HepG2 (cell line): ENCODE measurements around the gene LYPD6B. TPM values are rescaled to one million over a fixed set of nuclear protein-coding genes. Genes with fewer than 3 reads are reported as not detected.

Experiments used
- ATAC-seq: fragments of 200-7000 bp; cut with Tn5 transposase; 3 replicates; pipeline ENCODE4 v1.9.1; 2020; ENCODE audit warnings: mild to moderate bottlenecking, moderate library complexity
- BruUV-seq: library from RNA; stranded (reverse); fragments of 400-500 nt; replicated peaks from 2 replicates; lab custom pipeline; 2021; lab: Mats Ljungman, UMichigan
- CTCF ChIA-PET: fragments of 300-600 bp; formaldehyde crosslinking; extraction: SDS; loops from one replicate; lab custom pipeline; 2021; ENCODE audit warnings: low total read pairs, inconsistent platforms, low intra/inter-chr PET ratio; lab: Yijun Ruan, JAX
- POLR2A ChIA-PET: fragments of 350-600 bp; sonication (Branson Sonifier 250); formaldehyde crosslinking; loops from one replicate; lab custom pipeline; 2020; ENCODE audit warnings: antibody characterized with exemption, inconsistent platforms; lab: Yijun Ruan, JAX
- DNase-seq: peaks from one replicate; pipeline ENCODE4 v3.0.0-alpha.2; 2015; ENCODE audit warnings: low spot score
- FAIRE-seq: peaks from 3 replicates; lab custom pipeline; 2011; peaks lifted over from hg19 to GRCh38; lab: Jason Lieb, UNC
- H2AFZ ChIP-seq: one replicate; pipeline ENCODE4 v1.6.1; 2011; ENCODE audit warnings: low read length, inconsistent platforms
- H3K27ac ChIP-seq: fragments of 300-600 bp; 3 replicates; pipeline ENCODE4 v1.8.0; 2011; ENCODE audit warnings: mixed run types, mild to moderate bottlenecking, mixed read lengths, low read length, inconsistent platforms; ENCODE audit not compliant: insufficient read depth; ENCODE audit errors: extremely low read length
- H3K27me3 ChIP-seq, 2 experiments: fragments of 200-600 bp in 1 of 2; 2 replicates in 1 of 2; 3 replicates in 1 of 2; pipeline versions ENCODE4 v1.6.0 to v1.8.0; 2011; ENCODE audit warnings: low read length in 2 of 2, mild to moderate bottlenecking in 2 of 2, moderate library complexity in 2 of 2, inconsistent platforms in 1 of 2; ENCODE audit not compliant: insufficient read depth in 2 of 2, control insufficient read depth in 1 of 2
- H3K36me3 ChIP-seq, 2 experiments: fragments of 200-600 bp in 1 of 2; replicated peaks in 1 of 2; 2 replicates in 1 of 2; 3 replicates in 1 of 2; pipeline versions ENCODE4 v1.5.1 to v1.8.0; 2011; ENCODE audit warnings: low read length in 2 of 2, inconsistent platforms in 1 of 2; ENCODE audit not compliant: insufficient read depth in 2 of 2, control insufficient read depth in 1 of 2
- H3K4me1 ChIP-seq: 2 replicates; pipeline ENCODE4 v1.5.1; 2012; ENCODE audit warnings: low read length, inconsistent platforms; ENCODE audit not compliant: insufficient read depth
- H3K4me2 ChIP-seq: 2 replicates; pipeline ENCODE4 v1.6.0; 2011; ENCODE audit warnings: low read depth, low read length, inconsistent platforms
- H3K4me3 ChIP-seq, 3 experiments: fragments of 200-600 bp in 1 of 3; sonication (generic), shearing (Covaris generic) in 1 of 3; replicated peaks in 1 of 3; 2 replicates each; pipeline ENCODE4 v1.5.1; 2011 to 2016; ENCODE audit warnings: low read length in 3 of 3, inconsistent platforms in 2 of 3, low read depth in 2 of 3, mild to moderate bottlenecking in 2 of 3, control low read depth in 1 of 3, mixed read lengths in 1 of 3; ENCODE audit not compliant: insufficient read depth in 1 of 3
- H3K79me2 ChIP-seq: one replicate; pipeline ENCODE4 v1.6.1; 2011; ENCODE audit warnings: low read length, inconsistent platforms; ENCODE audit not compliant: insufficient read depth
- H3K9ac ChIP-seq: 2 replicates; pipeline ENCODE4 v1.6.0; 2011; ENCODE audit warnings: mild to moderate bottlenecking, low read depth, low read length, inconsistent platforms; ENCODE audit not compliant: insufficient read depth
- H3K9me3 ChIP-seq: 2 replicates; pipeline ENCODE4 v1.5.1; 2012; ENCODE audit warnings: mild to moderate bottlenecking, low read length
- H4K20me1 ChIP-seq: 2 replicates; pipeline ENCODE4 v1.6.0; 2011; ENCODE audit warnings: inconsistent platforms, mild to moderate bottlenecking, low read length, moderate library complexity; ENCODE audit not compliant: insufficient read depth
- AGO1 ChIP-seq: fragments of 200-400 bp; formaldehyde crosslinking; IDR thresholded peaks from 2 replicates; pipeline ENCODE4 v1.6.1; 2017; ENCODE audit warnings: mild to moderate bottlenecking, low read depth, low read length, moderate library complexity; ENCODE audit not compliant: poor library complexity, severe bottlenecking
- ARHGAP35 ChIP-seq: sonication (generic); formaldehyde crosslinking; IDR thresholded peaks from 2 replicates; pipeline ENCODE4 v1.9.0; 2022; ENCODE audit warnings: mild to moderate bottlenecking, inconsistent platforms, moderate library complexity, missing genetic modification reagents, borderline replicate concordance
- CBX5 ChIP-seq: sonication (generic); formaldehyde crosslinking; IDR thresholded peaks from 2 replicates; pipeline ENCODE4 v1.4.0; 2020; ENCODE audit warnings: missing genetic modification reagents, borderline replicate concordance
- ETV6 ChIP-seq: sonication (generic); formaldehyde crosslinking; conservative IDR thresholded peaks from 2 replicates; pipeline ENCODE4 v1.4.0; 2020; ENCODE audit warnings: missing genetic modification reagents
- MED8 ChIP-seq: sonication (generic); formaldehyde crosslinking; IDR thresholded peaks from 2 replicates; pipeline ENCODE4 v1.8.1; 2023; ENCODE audit warnings: mild to moderate bottlenecking, missing genetic modification reagents; ENCODE audit not compliant: insufficient replicate concordance
- NFATC3 ChIP-seq: sonication (generic); formaldehyde crosslinking; IDR thresholded peaks from 2 replicates; pipeline ENCODE4 v1.5.1; 2020; ENCODE audit warnings: mild to moderate bottlenecking, missing genetic modification reagents
- SMAD9 ChIP-seq: sonication (generic); formaldehyde crosslinking; IDR thresholded peaks from 2 replicates; pipeline ENCODE4 v1.5.1; 2020; ENCODE audit warnings: mild to moderate bottlenecking, missing genetic modification reagents
- WIZ ChIP-seq: sonication (generic); formaldehyde crosslinking; IDR thresholded peaks from 2 replicates; pipeline ENCODE4 v1.5.1; 2020; ENCODE audit warnings: mild to moderate bottlenecking, missing genetic modification reagents
- ZNF24 ChIP-seq: fragments of 450-650 bp; IDR thresholded peaks from 2 replicates; pipeline ENCODE4 v1.6.1; 2017; ENCODE audit warnings: antibody characterized with exemption, mild to moderate bottlenecking
- ZZZ3 ChIP-seq: sonication (generic); formaldehyde crosslinking; IDR thresholded peaks from 2 replicates; pipeline ENCODE4 v1.4.0; 2020; ENCODE audit warnings: missing genetic modification reagents, mild to moderate bottlenecking, borderline replicate concordance
- WGBS: methylation state at CpG from one replicate; pipeline ENCODE4 v1.1.6; 2017; ENCODE audit warnings: low lambda C conversion rate; 5-methylcytosine and 5-hydroxymethylcytosine counted together
- in situ Hi-C: cut with HindIII; loops from 2 replicates; pipeline ENCODE4 v1.10.0; 2017; ENCODE audit warnings: low pct_unique_long_range_greater_than_20kb; ENCODE audit not compliant: extremely low pct_ligation_motif_present
- intact Hi-C: fragments of 100-400 bp; cut with micrococcal nuclease; formaldehyde crosslinking; loops from one replicate; pipeline ENCODE4 v1.10.0; 2022; ENCODE audit not compliant: unreplicated experiment
- polyA plus RNA-seq, 8 experiments: library from polyadenylated mRNA; depleted of rRNA in 3 of 8; stranded (reverse) in 7 of 8; unstranded in 1 of 8; fragments of >200 nt; fragmentation: Illumina TruSeq in 4 of 8; extraction: Trizol in 4 of 8; gene quantifications; 2 replicates each; pipeline versions ENCODE4 v1.2.1 to v1.2.3, GENCODE V29; 2011 to 2016; ENCODE audit warnings: low read depth in 4 of 8, missing spikeins in 1 of 8, mixed read lengths in 1 of 8; ENCODE audit not compliant: insufficient read depth in 1 of 8
- total RNA-seq, 5 experiments: library from RNA; depleted of rRNA; stranded (reverse); fragments of >200 nt; fragmentation: Illumina TruSeq; extraction: Trizol; gene quantifications; 2 replicates each; pipeline ENCODE4 v1.2.3, GENCODE V29; 2016; ENCODE audit warnings: low read depth in 1 of 5
- TF ChIP-seq, protein P1 (sequence below): sonication (generic); formaldehyde crosslinking; conservative IDR thresholded peaks from 2 replicates; pipeline ENCODE4 v1.8.1; 2023; ENCODE audit warnings: missing genetic modification reagents
- TF ChIP-seq, protein P2 (sequence below): sonication (generic); formaldehyde crosslinking; IDR thresholded peaks from 2 replicates; pipeline ENCODE4 v1.4.0; 2020; ENCODE audit warnings: missing genetic modification reagents

The LYPD6B gene
- total and polyA plus RNA-seq, 2 of the 13 experiments (the other 11 are each of a cell fraction or from before 2014, with no cell fraction given): not detected

DNA sequence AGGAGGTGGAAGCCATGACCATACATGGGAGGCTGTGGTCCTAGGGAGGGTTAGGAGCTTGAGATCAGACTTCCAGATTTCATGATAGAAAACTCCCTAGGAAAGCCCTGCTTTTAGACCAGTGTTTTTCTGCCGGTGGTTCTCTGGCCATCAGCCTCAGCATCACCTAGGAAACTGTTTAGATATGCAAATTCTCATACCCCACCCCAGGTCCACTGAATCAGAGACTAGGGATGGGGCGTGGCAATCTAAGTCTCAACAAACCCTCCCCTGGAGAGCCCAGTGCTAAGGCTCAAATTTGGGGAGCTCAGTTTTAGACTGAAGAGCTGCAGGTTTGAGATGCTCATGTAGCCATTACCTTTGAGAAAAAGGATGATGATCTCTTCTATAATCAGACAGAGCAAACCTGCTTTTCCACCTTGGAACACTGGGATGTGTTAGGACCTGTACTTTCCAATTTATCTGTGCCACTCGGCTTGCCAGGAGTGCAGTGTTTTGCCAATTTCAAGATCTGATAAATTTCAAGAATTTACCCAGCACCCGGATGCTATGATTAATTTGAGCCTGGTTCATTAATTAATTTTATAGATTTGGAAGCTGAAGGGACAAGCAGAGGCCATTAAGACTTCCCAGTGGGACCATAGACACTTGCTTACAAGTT lies 31.5 kb upstream of the LYPD6B start:
- H3K79me2 ChIP-seq: no peaks in the 10 kb centered on the region
- FAIRE-seq (no peak), DNase-seq (no peak), ATAC-seq (no peak)
- no peaks in the 10 kb centered on the region for H4K20me1 ChIP-seq
- in situ Hi-C loops: no loop called here
- intact Hi-C loops: no loop called here
- H3K4me3 ChIP-seq: no peak overlapping the region
- H3K4me1 ChIP-seq: no peaks in the 10 kb centered on the region
- WGBS: 6% methylated on average over 4 of the region's 4 CpGs
- H3K27me3 ChIP-seq: peaks cover 4 to 48% of the 10 kb centered on the region in 2 experiments; a peak in 3 of 5 replicates
- H2AFZ ChIP-seq: no peak overlapping the region
- no peak for TF ChIP-seq CBX5 (CRISPR knock-in tag)
- no peak for TF ChIP-seq MED8 (CRISPR knock-in tag)
- no peak for TF ChIP-seq AGO1
- no peaks in the 10 kb centered on the region for H3K9me3 ChIP-seq
- H3K9ac ChIP-seq: no peak overlapping the region
- no peaks in the 10 kb centered on the region for H3K36me3 ChIP-seq
- no TSS peak for BruUV-seq
- H3K27ac ChIP-seq: no peak overlapping the region
- no peak overlapping the region for H3K4me2 ChIP-seq
- CTCF ChIA-PET: no interaction called here
- POLR2A ChIA-PET: no interaction called here

DNA sequence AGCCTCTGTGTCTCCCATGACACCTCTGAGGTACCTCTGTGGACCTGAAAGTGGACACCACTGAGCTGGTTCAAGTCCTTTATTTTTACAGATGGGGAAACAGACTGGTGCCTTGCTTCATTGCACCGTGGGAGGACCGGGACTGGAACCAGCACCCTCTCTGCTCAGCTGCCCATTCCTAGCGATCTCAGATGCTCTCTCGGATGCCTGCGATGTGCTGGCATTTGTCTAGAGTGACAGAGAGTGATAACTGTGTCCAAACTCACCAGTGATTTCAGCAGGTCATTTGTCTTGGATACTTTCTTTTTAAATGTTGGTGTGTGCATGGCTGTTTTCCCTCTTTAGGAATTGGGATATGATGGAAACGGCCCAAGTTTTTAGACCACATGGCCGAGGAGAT lies 30.1 kb upstream of the LYPD6B start:
- intact Hi-C loops (no loop called here), in situ Hi-C loops (no loop called here)
- BruUV-seq: no TSS peak
- DNase-seq (no peak), FAIRE-seq (no peak), ATAC-seq (no peak)
- CTCF ChIA-PET: no interaction called here
- Histone ChIP-seq H3K27me3 (peaks cover 4 to 45% of the 10 kb centered on the region in 2 experiments; a peak in 3 of 5 replicates), H3K9me3 (no peaks in the 10 kb centered on the region), H3K27ac (no peak overlapping the region), H2AFZ (no peak overlapping the region), H4K20me1 (no peaks in the 10 kb centered on the region), H3K36me3 (no peaks in the 10 kb centered on the region), H3K4me3 (no peak overlapping the region), H3K9ac (no peak overlapping the region), H3K4me1 (no peaks in the 10 kb centered on the region), H3K4me2 (no peak overlapping the region), H3K79me2 (no peaks in the 10 kb centered on the region)
- POLR2A ChIA-PET: no interaction called here
- 21% methylated on average over 7 of the region's 7 CpGs for WGBS
- TF ChIP-seq WIZ: no peak
- TF ChIP-seq ZNF24: no peak
- TF ChIP-seq NFATC3: no peak
- TF ChIP-seq SMAD9 (CRISPR knock-in tag): no peak
- TF ChIP-seq ZZZ3 (CRISPR knock-in tag): no peak
- TF ChIP-seq ARHGAP35: no peak
- TF ChIP-seq, protein P1, sequence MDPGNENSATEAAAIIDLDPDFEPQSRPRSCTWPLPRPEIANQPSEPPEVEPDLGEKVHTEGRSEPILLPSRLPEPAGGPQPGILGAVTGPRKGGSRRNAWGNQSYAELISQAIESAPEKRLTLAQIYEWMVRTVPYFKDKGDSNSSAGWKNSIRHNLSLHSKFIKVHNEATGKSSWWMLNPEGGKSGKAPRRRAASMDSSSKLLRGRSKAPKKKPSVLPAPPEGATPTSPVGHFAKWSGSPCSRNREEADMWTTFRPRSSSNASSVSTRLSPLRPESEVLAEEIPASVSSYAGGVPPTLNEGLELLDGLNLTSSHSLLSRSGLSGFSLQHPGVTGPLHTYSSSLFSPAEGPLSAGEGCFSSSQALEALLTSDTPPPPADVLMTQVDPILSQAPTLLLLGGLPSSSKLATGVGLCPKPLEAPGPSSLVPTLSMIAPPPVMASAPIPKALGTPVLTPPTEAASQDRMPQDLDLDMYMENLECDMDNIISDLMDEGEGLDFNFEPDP (CRISPR knock-in tag): no peak
- TF ChIP-seq, protein P2, sequence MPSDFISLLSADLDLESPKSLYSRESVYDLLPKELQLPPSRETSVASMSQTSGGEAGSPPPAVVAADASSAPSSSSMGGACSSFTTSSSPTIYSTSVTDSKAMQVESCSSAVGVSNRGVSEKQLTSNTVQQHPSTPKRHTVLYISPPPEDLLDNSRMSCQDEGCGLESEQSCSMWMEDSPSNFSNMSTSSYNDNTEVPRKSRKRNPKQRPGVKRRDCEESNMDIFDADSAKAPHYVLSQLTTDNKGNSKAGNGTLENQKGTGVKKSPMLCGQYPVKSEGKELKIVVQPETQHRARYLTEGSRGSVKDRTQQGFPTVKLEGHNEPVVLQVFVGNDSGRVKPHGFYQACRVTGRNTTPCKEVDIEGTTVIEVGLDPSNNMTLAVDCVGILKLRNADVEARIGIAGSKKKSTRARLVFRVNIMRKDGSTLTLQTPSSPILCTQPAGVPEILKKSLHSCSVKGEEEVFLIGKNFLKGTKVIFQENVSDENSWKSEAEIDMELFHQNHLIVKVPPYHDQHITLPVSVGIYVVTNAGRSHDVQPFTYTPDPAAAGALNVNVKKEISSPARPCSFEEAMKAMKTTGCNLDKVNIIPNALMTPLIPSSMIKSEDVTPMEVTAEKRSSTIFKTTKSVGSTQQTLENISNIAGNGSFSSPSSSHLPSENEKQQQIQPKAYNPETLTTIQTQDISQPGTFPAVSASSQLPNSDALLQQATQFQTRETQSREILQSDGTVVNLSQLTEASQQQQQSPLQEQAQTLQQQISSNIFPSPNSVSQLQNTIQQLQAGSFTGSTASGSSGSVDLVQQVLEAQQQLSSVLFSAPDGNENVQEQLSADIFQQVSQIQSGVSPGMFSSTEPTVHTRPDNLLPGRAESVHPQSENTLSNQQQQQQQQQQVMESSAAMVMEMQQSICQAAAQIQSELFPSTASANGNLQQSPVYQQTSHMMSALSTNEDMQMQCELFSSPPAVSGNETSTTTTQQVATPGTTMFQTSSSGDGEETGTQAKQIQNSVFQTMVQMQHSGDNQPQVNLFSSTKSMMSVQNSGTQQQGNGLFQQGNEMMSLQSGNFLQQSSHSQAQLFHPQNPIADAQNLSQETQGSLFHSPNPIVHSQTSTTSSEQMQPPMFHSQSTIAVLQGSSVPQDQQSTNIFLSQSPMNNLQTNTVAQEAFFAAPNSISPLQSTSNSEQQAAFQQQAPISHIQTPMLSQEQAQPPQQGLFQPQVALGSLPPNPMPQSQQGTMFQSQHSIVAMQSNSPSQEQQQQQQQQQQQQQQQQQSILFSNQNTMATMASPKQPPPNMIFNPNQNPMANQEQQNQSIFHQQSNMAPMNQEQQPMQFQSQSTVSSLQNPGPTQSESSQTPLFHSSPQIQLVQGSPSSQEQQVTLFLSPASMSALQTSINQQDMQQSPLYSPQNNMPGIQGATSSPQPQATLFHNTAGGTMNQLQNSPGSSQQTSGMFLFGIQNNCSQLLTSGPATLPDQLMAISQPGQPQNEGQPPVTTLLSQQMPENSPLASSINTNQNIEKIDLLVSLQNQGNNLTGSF: no peak
- TF ChIP-seq ETV6 (CRISPR knock-in tag): no peak
